ENCODE results near the gene MEDAG. TPM values are rescaled to one million over a fixed set of nuclear protein-coding genes. Genes with fewer than 3 reads are reported as not detected.

Gene MEDAG
- not detected for polyA plus RNA-seq

GRCh38 chr13:30905932-30906383 is at the start of gene MEDAG:
MEDAG (plus strand) TSS chr13:30906271; CDS start chr13:30906516, 245 bp downstream.
- Mint-ChIP-seq H3K27ac (peak within 1 kb of the TSS in 1 of 3 donors; percentile 33), H3K36me3 (peaks cover 3% of the 10 kb centered on the region), H3K9me3 (peaks cover 0 to 2% (median 0%) of the 10 kb centered on the region in 3 donors), H3K4me3 (peak within 1 kb of the TSS in 2 of 4 donors; percentile 46 to 81), H3K4me1 (peaks cover 0 to 14% (median 3%) of the 10 kb centered on the region in 3 donors), H3K27me3 (peaks cover 40% of the 10 kb centered on the region)

- no peaks in the 10 kb centered on the region for H3K36me3 Mint-ChIP-seq
- H3K27ac Mint-ChIP-seq, result no peak overlapping the region
- peak overlapping the region in 1 of 4 donors; percentile 14 for H3K4me3 Mint-ChIP-seq
- peaks cover 0 to 5% (median 4%) of the 10 kb centered on the region in 3 donors for H3K9me3 Mint-ChIP-seq
- no peaks in the 10 kb centered on the region for H3K27me3 Mint-ChIP-seq
- H3K4me1 Mint-ChIP-seq, result no peaks in the 10 kb centered on the region
Observed at GRCh38 chr13:30857018-30857417, 49.1 kb upstream of the MEDAG start.

- H3K9me3 Mint-ChIP-seq, result peaks cover 0 to 5% (median 4%) of the 10 kb centered on the region in 3 donors
- H3K27ac Mint-ChIP-seq, result no peak overlapping the region
- no peaks in the 10 kb centered on the region for H3K27me3 Mint-ChIP-seq
- H3K36me3 Mint-ChIP-seq, result no peaks in the 10 kb centered on the region
- no peak overlapping the region for H3K4me3 Mint-ChIP-seq
- no peaks in the 10 kb centered on the region for H3K4me1 Mint-ChIP-seq
Observed at GRCh38 chr13:30857636-30858035, 48.4 kb upstream of the MEDAG start.

GRCh38 chr13:30859326-30859725 is 46.7 kb upstream of the MEDAG start:
- no peak overlapping the region for H3K4me3 Mint-ChIP-seq
- H3K9me3 Mint-ChIP-seq, result peaks cover 0 to 5% (median 4%) of the 10 kb centered on the region in 3 donors
- H3K27me3 Mint-ChIP-seq, result no peaks in the 10 kb centered on the region
- H3K4me1 Mint-ChIP-seq, result peaks cover 0 to 2% (median 0%) of the 10 kb centered on the region in 3 donors
- no peak overlapping the region for H3K27ac Mint-ChIP-seq
- no peaks in the 10 kb centered on the region for H3K36me3 Mint-ChIP-seq

GRCh38 chr13:30861163-30861562 is 44.9 kb upstream of the MEDAG start:
- Mint-ChIP-seq H3K27me3 (peaks cover 8% of the 10 kb centered on the region), H3K9me3 (peaks cover 0 to 5% (median 4%) of the 10 kb centered on the region in 3 donors), H3K36me3 (no peaks in the 10 kb centered on the region), H3K4me3 (no peak overlapping the region), H3K4me1 (peaks cover 0 to 5% (median 0%) of the 10 kb centered on the region in 3 donors), H3K27ac (no peak overlapping the region)

- Mint-ChIP-seq H3K4me3 (no peak overlapping the region), H3K36me3 (no peaks in the 10 kb centered on the region), H3K27ac (no peak overlapping the region), H3K4me1 (peaks cover 0 to 5% (median 0%) of the 10 kb centered on the region in 3 donors), H3K9me3 (peaks cover 0 to 5% (median 4%) of the 10 kb centered on the region in 3 donors), H3K27me3 (peaks cover 8% of the 10 kb centered on the region)
Observed at GRCh38 chr13:30861836-30862467, 44.1 kb upstream of the MEDAG start.

GRCh38 chr13:30862707-30863106 is 43.4 kb upstream of the MEDAG start:
- peaks cover 0 to 5% (median 4%) of the 10 kb centered on the region in 3 donors for H3K9me3 Mint-ChIP-seq
- no peak overlapping the region for H3K4me3 Mint-ChIP-seq
- H3K27ac Mint-ChIP-seq, result no peak overlapping the region
- H3K27me3 Mint-ChIP-seq, result peaks cover 8% of the 10 kb centered on the region
- peaks cover 0 to 5% (median 0%) of the 10 kb centered on the region in 3 donors for H3K4me1 Mint-ChIP-seq
- H3K36me3 Mint-ChIP-seq, result no peaks in the 10 kb centered on the region

GRCh38 chr13:30863231-30863630 is 42.8 kb upstream of the MEDAG start:
- Mint-ChIP-seq H3K4me3 (no peak overlapping the region), H3K4me1 (peaks cover 0 to 5% (median 0%) of the 10 kb centered on the region in 3 donors), H3K36me3 (no peaks in the 10 kb centered on the region), H3K9me3 (peaks cover 0 to 5% (median 4%) of the 10 kb centered on the region in 3 donors), H3K27me3 (peaks cover 8% of the 10 kb centered on the region), H3K27ac (no peak overlapping the region)

GRCh38 chr13:30863796-30864195 is 42.3 kb upstream of the MEDAG start:
- Mint-ChIP-seq H3K36me3 (no peaks in the 10 kb centered on the region), H3K27me3 (peaks cover 11% of the 10 kb centered on the region), H3K4me3 (no peak overlapping the region), H3K9me3 (peaks cover 0 to 5% (median 4%) of the 10 kb centered on the region in 3 donors), H3K27ac (no peak overlapping the region), H3K4me1 (peaks cover 0 to 5% (median under 1%) of the 10 kb centered on the region in 3 donors)

GRCh38 chr13:30864433-30865122 is 41.5 kb upstream of the MEDAG start:
- Mint-ChIP-seq H3K27ac (no peak overlapping the region), H3K9me3 (peaks cover 0 to 3% (median 2%) of the 10 kb centered on the region in 3 donors), H3K36me3 (no peaks in the 10 kb centered on the region), H3K27me3 (peaks cover 12% of the 10 kb centered on the region), H3K4me3 (no peak overlapping the region), H3K4me1 (peaks cover 0 to 5% (median 1%) of the 10 kb centered on the region in 3 donors)

GRCh38 chr13:30865123-30866049 is 40.7 kb upstream of the MEDAG start:
- no peak overlapping the region for H3K4me3 Mint-ChIP-seq
- no peak overlapping the region for H3K27ac Mint-ChIP-seq

GRCh38 chr13:30866677-30867076 is 39.4 kb upstream of the MEDAG start:
- Mint-ChIP-seq H3K4me1 (peaks cover 0 to 5% (median 1%) of the 10 kb centered on the region in 3 donors), H3K36me3 (no peaks in the 10 kb centered on the region), H3K4me3 (no peak overlapping the region), H3K27me3 (peaks cover 18% of the 10 kb centered on the region), H3K27ac (no peak overlapping the region), H3K9me3 (no peaks in the 10 kb centered on the region)

More at GRCh38 chr13:30865123-30866049, 40.7 kb upstream of the MEDAG start:
- Mint-ChIP-seq H3K9me3 (no peaks in the 10 kb centered on the region), H3K27me3 (peaks cover 12% of the 10 kb centered on the region), H3K4me1 (peaks cover 0 to 5% (median 1%) of the 10 kb centered on the region in 3 donors), H3K36me3 (no peaks in the 10 kb centered on the region)

- Mint-ChIP-seq H3K36me3 (no peaks in the 10 kb centered on the region), H3K4me1 (peaks cover 0 to 5% (median 1%) of the 10 kb centered on the region in 3 donors), H3K27me3 (peaks cover 18% of the 10 kb centered on the region), H3K4me3 (no peak overlapping the region), H3K27ac (no peak overlapping the region), H3K9me3 (no peaks in the 10 kb centered on the region)
Observed at GRCh38 chr13:30867089-30867669, 38.9 kb upstream of the MEDAG start.

GRCh38 chr13:30868799-30869470 is 37.1 kb upstream of the MEDAG start:
- H3K4me3 Mint-ChIP-seq, result no peak overlapping the region
- H3K4me1 Mint-ChIP-seq, result peaks cover 0 to 3% (median 1%) of the 10 kb centered on the region in 3 donors
- no peaks in the 10 kb centered on the region for H3K36me3 Mint-ChIP-seq
- no peaks in the 10 kb centered on the region for H3K9me3 Mint-ChIP-seq
- peaks cover 18% of the 10 kb centered on the region for H3K27me3 Mint-ChIP-seq
- H3K27ac Mint-ChIP-seq, result peak overlapping the region in 1 of 3 donors; percentile 17

Measured in IgD-negative memory B cell (primary cell).